Ovary (tissue), 9 donors: ENCODE results near the gene ADAM11. TPM values are rescaled to one million over a fixed set of nuclear protein-coding genes. Genes with fewer than 3 reads are reported as not detected.

Experiments
- DNase-seq, 5 donors: peaks; one replicate each; pipeline ENCODE4 v3.0.0-alpha.2; 2019 to 2020
- H3K27ac ChIP-seq, 2 donors: fragments of 200-600 bp; one replicate each; pipeline versions ENCODE4 v1.5.1 to v1.8.0; 2019 to 2022
- H3K27me3 ChIP-seq: fragments of 200-600 bp; one replicate; pipeline ENCODE4 v1.8.0; 2022
- H3K36me3 ChIP-seq: fragments of 200-600 bp; sonication (generic); one replicate; pipeline ENCODE4 v1.5.1; 2019
- H3K4me1 ChIP-seq: one replicate; pipeline ENCODE4 v1.8.1; 2013; ENCODE audit warnings: mild to moderate bottlenecking, moderate library complexity; ENCODE audit not compliant: insufficient read depth
- H3K4me3 ChIP-seq: fragments of 200-600 bp; sonication (generic); one replicate; pipeline ENCODE4 v1.5.1; 2017
- H3K9me3 ChIP-seq, 2 donors: fragments of 200-600 bp in 1 of 2; sonication (generic) in 1 of 2; one replicate each; pipeline versions ENCODE4 v1.5.1 to v1.8.1; 2013 to 2019; ENCODE audit warnings: mild to moderate bottlenecking in 1 of 2, moderate library complexity in 1 of 2
- POLR2A ChIP-seq: fragments of 450-650 bp; IDR thresholded peaks from one replicate; pipeline ENCODE4 v1.6.1; 2017; ENCODE audit warnings: antibody characterized with exemption, mild to moderate bottlenecking, moderate library complexity
- WGBS, 3 donors: extraction: QIAGEN DNeasy Blood & Tissue Kit in 1 of 3; methylation state at CpG; one replicate each; pipeline versions ENCODE4 v1.1.5 to v1.1.7; 2013 to 2017; 5-methylcytosine and 5-hydroxymethylcytosine counted together
- intact Hi-C, 4 donors: fragments of 100-400 bp; cut with DNase I; formaldehyde crosslinking; loops; one replicate each; pipeline versions ENCODE4 v1.11.0 to v1.15.1; 2022 to 2023
- polyA plus RNA-seq, 2 donors: library from polyadenylated mRNA; stranded (reverse); fragments of 200-250 nt in 1 of 2; fragments of 350-450 nt in 1 of 2; fragmentation: Illumina TruSeq in 1 of 2; extraction: RNeasy Lipid Tissue Mini Kit (QIAGEN cat#74804) in 1 of 2; gene quantifications; one replicate each; pipeline ENCODE4 v1.2.3, GENCODE V29; 2013 to 2014
- small RNA-seq: library from RNA; depleted of rRNA; stranded (forward); fragments of <200 nt; gene quantifications from one replicate; pipeline ENCODE3, GENCODE V24; 2016
- total RNA-seq, 7 donors: library from RNA; depleted of rRNA in 2 of 7; stranded (reverse); fragments of >200 nt in 2 of 7; fragmentation: NEBNext Ultra II Directional in 3 of 7; extraction: Animal tissue kit (Norgen Biotek cat#: 25700) in 3 of 7; gene quantifications; one replicate each; pipeline versions ENCODE4 v1.1.0 to v1.2.4, GENCODE V29; 2016 to 2023
- donor health status: DM: no; HTN: no; CAD: no; lungs with moderate emphysema.
- donor health status: DM: no; HTN: no; CAD: no.
- donor health status: Bipolar disorder and iron deficiency.
- donor health status: DM: yes; HTN: yes; CAD: no.
- donor health status: DM: no; HTN: no; CAD: no.
- donor health status: DM: yes; HTN: yes; CAD: no.

ADAM11 gene
- total and polyA plus RNA-seq, 9 donors, result 0.12 to 2.3 (median 1.1) TPM

- H3K4me1 ChIP-seq, result no peaks in the 10 kb centered on the region
- H3K27ac ChIP-seq, result no peak overlapping the region
- no peaks in the 10 kb centered on the region for H3K36me3 ChIP-seq
- H3K27me3 ChIP-seq, result no peaks in the 10 kb centered on the region
- WGBS, 3 donors, result 82 to 88% (median 87%) methylated on average over 12 of the region's 12 CpGs
- DNase-seq, result no peak
- H3K9me3 ChIP-seq, result no peaks in the 10 kb centered on the region
- no peak overlapping the region for H3K4me3 ChIP-seq
- intact Hi-C loops, result no loop called here
- TF ChIP-seq POLR2A, result no peak
These were observed 72.6 kb downstream of the ADAM11 start for GRCh38 chr17:44831371-44831770.

Small RNA genes within 50 kb of the gene (small RNA-seq; reads per million reads assigned to genes)
- gene RN7SL819P, result not detected

Other genes starting within 250 kb of the ADAM11 start
- gene FZD2, start 201.5 kb upstream of the ADAM11 start, total RNA-seq, result 10 to 100 TPM in 3 of 7 donors, 1 to 10 TPM in 4; 1.6 to 12.5 (median 9.3) TPM
- gene FZD2, start 201.5 kb upstream of the ADAM11 start, polyA plus RNA-seq, result 1 to 10 TPM in 1 of 2 donors, under 1 TPM in 1; 0.08 to 5.3 TPM
- gene MEIOC, start 102.5 kb upstream of the ADAM11 start, total RNA-seq, result not detected
- under 1 TPM in 1 of 2 donors, not detected in 1; 0.07 TPM for gene MEIOC, start 102.5 kb upstream of the ADAM11 start, polyA plus RNA-seq
- 10 to 100 TPM in 6 of 7 donors, 1 to 10 TPM in 1; 9.8 to 15.1 (median 11.3) TPM for gene CCDC43, start 69.2 kb upstream of the ADAM11 start, total RNA-seq
- 10 to 100 TPM in 1 of 2 donors, 1 to 10 TPM in 1; 8.4 to 14.9 TPM for gene CCDC43, start 69.2 kb upstream of the ADAM11 start, polyA plus RNA-seq
- gene DBF4B, start 50.3 kb upstream of the ADAM11 start, total RNA-seq, result 1 to 10 TPM; 3.1 to 9.7 (median 6.7) TPM
- gene DBF4B, start 50.3 kb upstream of the ADAM11 start, polyA plus RNA-seq, result 1 to 10 TPM; 5.6 to 6.8 TPM
- 1 to 10 TPM; 1.3 to 6.4 (median 4.3) TPM for gene GJC1, start 71.3 kb downstream of the ADAM11 start, total RNA-seq
- 10 to 100 TPM in 1 of 2 donors, 1 to 10 TPM in 1; 3.8 to 18.4 TPM for gene GJC1, start 71.3 kb downstream of the ADAM11 start, polyA plus RNA-seq
- 1 to 10 TPM; 1.1 to 5.6 (median 2.0) TPM for gene HIGD1B, start 88.9 kb downstream of the ADAM11 start, total RNA-seq
- gene HIGD1B, start 88.9 kb downstream of the ADAM11 start, polyA plus RNA-seq, result 1 to 10 TPM; 6.3 to 6.8 TPM
- 10 to 100 TPM; 28.4 to 78.7 (median 62.5) TPM for gene EFTUD2, start 140.5 kb downstream of the ADAM11 start, total RNA-seq
- gene EFTUD2, start 140.5 kb downstream of the ADAM11 start, polyA plus RNA-seq, result 100 to 1,000 TPM in 1 of 2 donors, 10 to 100 TPM in 1; 22.2 to 111 TPM
- 1 to 10 TPM in 2 of 7 donors, under 1 TPM in 4, not detected in 1; 0.08 to 1.8 (median 0.49) TPM for gene GFAP, start 156.5 kb downstream of the ADAM11 start, total RNA-seq
- under 1 TPM; 0.27 to 0.97 TPM for gene GFAP, start 156.5 kb downstream of the ADAM11 start, polyA plus RNA-seq
- under 1 TPM in 4 of 7 donors, not detected in 3; 0.10 to 0.79 (median 0.20) TPM for gene KIF18B, start 188.8 kb downstream of the ADAM11 start, total RNA-seq
- gene KIF18B, start 188.8 kb downstream of the ADAM11 start, polyA plus RNA-seq, result under 1 TPM; 0.13 to 0.19 TPM
- 1 to 10 TPM in 3 of 7 donors, under 1 TPM in 2, not detected in 2; 0.20 to 6.0 (median 1.1) TPM for gene C1QL1, start 209.3 kb downstream of the ADAM11 start, total RNA-seq
- gene C1QL1, start 209.3 kb downstream of the ADAM11 start, polyA plus RNA-seq, result under 1 TPM in 1 of 2 donors, not detected in 1; 0.64 TPM